AG09309 (cell line): ENCODE measurements around the gene TMEM175.

ENCODE experiments used
- DNase-seq: peaks from one replicate; pipeline ENCODE4 v3.0.0-alpha.2; 2010; ENCODE audit warnings: low read depth
- H3K4me3 ChIP-seq: 2 replicates; pipeline ENCODE4 v1.5.1; 2011; ENCODE audit warnings: mild to moderate bottlenecking, low read depth, low read length, moderate library complexity; ENCODE audit not compliant: control insufficient read depth
- CTCF ChIP-seq: IDR thresholded peaks from 2 replicates; pipeline ENCODE4 v1.5.1; 2011; ENCODE audit warnings: mild to moderate bottlenecking, low read depth, low read length, inconsistent platforms; ENCODE audit not compliant: insufficient read depth, control insufficient read depth; ENCODE audit errors: missing control alignments

Gene TMEM175

GRCh38 chr4:892780-893179 lies 39.5 kb upstream of the TMEM175 start:
- no peak overlapping the region for H3K4me3 ChIP-seq
- no peak for TF ChIP-seq CTCF
- no peak for DNase-seq

GRCh38 chr4:893276-893994 lies 38.8 kb upstream of the TMEM175 start:
- TF ChIP-seq CTCF: no peak
- no peak for DNase-seq
- H3K4me3 ChIP-seq: no peak overlapping the region

- DNase-seq: no peak
- TF ChIP-seq CTCF: no peak
- H3K4me3 ChIP-seq: no peak overlapping the region
These were observed 38.1 kb upstream of the TMEM175 start for GRCh38 chr4:893995-894705.

- no peak for TF ChIP-seq CTCF
- no peak overlapping the region for H3K4me3 ChIP-seq
- no peak for DNase-seq
These were observed 36.7 kb upstream of the TMEM175 start for GRCh38 chr4:895596-895995.

- no peak for TF ChIP-seq CTCF
These were observed 36.0 kb upstream of the TMEM175 start for GRCh38 chr4:896216-896615.

GRCh38 chr4:896630-897029 lies 35.6 kb upstream of the TMEM175 start:
- no peak overlapping the region for H3K4me3 ChIP-seq
- TF ChIP-seq CTCF: no peak
- no peak for DNase-seq

More at GRCh38 chr4:896216-896615, 36.0 kb upstream of the TMEM175 start:
- no peak overlapping the region for H3K4me3 ChIP-seq
- no peak for DNase-seq
